ENCODE data around the gene NEURL2. TPM values are rescaled to one million over a fixed set of nuclear protein-coding genes. Genes with fewer than 3 reads are reported as not detected.
A peak's percentile ranks its signal among the peaks of the same experiment; 100 is the strongest.

NEURL2 gene
- total RNA-seq, 1 experiment from 2014 or later, result 2.3 TPM

- H4K20me1 ChIP-seq (ENCODE audit: low read length), result no peaks in the 10 kb centered on the region
- H2AFZ ChIP-seq (ENCODE audit: low read length), result peak overlapping the region; percentile 53
- peak overlapping the region; percentile 35 for H3K27ac ChIP-seq (ENCODE audit: low read length)
- intact Hi-C loops (cut with micrococcal nuclease), result no loop called here
- H3K36me3 ChIP-seq (ENCODE audit: low read depth, low read length), result no peaks in the 10 kb centered on the region
- peak overlapping the region; percentile 84 for H3K4me2 ChIP-seq (ENCODE audit: low read length)
- TF ChIP-seq EZH2phosphoT487 (IDR thresholded peaks at IDR 0.05; ENCODE audit: borderline replicate concordance, low read length) (no peak), EZH2 (IDR thresholded peaks at IDR 0.05; ENCODE audit: low read length, unreplicated experiment) (no peak)
- TF ChIP-seq, protein P1, sequence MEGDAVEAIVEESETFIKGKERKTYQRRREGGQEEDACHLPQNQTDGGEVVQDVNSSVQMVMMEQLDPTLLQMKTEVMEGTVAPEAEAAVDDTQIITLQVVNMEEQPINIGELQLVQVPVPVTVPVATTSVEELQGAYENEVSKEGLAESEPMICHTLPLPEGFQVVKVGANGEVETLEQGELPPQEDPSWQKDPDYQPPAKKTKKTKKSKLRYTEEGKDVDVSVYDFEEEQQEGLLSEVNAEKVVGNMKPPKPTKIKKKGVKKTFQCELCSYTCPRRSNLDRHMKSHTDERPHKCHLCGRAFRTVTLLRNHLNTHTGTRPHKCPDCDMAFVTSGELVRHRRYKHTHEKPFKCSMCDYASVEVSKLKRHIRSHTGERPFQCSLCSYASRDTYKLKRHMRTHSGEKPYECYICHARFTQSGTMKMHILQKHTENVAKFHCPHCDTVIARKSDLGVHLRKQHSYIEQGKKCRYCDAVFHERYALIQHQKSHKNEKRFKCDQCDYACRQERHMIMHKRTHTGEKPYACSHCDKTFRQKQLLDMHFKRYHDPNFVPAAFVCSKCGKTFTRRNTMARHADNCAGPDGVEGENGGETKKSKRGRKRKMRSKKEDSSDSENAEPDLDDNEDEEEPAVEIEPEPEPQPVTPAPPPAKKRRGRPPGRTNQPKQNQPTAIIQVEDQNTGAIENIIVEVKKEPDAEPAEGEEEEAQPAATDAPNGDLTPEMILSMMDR (conservative IDR thresholded peaks at IDR 0.05; ENCODE audit: low read depth, low read length), result no peak
- POLR2A ChIA-PET (ENCODE audit: unreplicated experiment), result interaction anchor here (0.6 to 1.1 kb wide), 4 partner anchors 24 to 99 kb away, joined by 3 to 20 read pairs (median 14); no protein-coding TSS in a partner anchor
- peak overlapping the region; percentile 63 for H3K9ac ChIP-seq (ENCODE audit: low read length)
- peaks cover 15% of the 10 kb centered on the region for H3K4me1 ChIP-seq (ENCODE audit: insufficient read depth, low read length)
- H3F3A ChIP-seq (ENCODE audit: low read length, unreplicated experiment), result peaks cover 4% of the 10 kb centered on the region
- H3K79me2 ChIP-seq (ENCODE audit: low read length), result no peaks in the 10 kb centered on the region
- CTCF ChIA-PET, result no interaction called here
- H3K27me3 ChIP-seq (ENCODE audit: low read length), result no peaks in the 10 kb centered on the region
- peak; percentile 76 for ATAC-seq
- no peaks in the 10 kb centered on the region for H3K9me2 ChIP-seq (replicated peaks; ENCODE audit: low read length)
- BruUV-seq (replicated peaks), result no TSS peak
- peak; percentile 99 for DNase-seq
- H3K4me3 ChIP-seq (ENCODE audit: low read length), result peak overlapping the region; percentile 65
- H3K9me3 ChIP-seq (ENCODE audit: low read length), result no peaks in the 10 kb centered on the region
Observed at GRCh38 chr20:45910670-45911485, 19.9 kb upstream of the NEURL2 start.

DNA sequence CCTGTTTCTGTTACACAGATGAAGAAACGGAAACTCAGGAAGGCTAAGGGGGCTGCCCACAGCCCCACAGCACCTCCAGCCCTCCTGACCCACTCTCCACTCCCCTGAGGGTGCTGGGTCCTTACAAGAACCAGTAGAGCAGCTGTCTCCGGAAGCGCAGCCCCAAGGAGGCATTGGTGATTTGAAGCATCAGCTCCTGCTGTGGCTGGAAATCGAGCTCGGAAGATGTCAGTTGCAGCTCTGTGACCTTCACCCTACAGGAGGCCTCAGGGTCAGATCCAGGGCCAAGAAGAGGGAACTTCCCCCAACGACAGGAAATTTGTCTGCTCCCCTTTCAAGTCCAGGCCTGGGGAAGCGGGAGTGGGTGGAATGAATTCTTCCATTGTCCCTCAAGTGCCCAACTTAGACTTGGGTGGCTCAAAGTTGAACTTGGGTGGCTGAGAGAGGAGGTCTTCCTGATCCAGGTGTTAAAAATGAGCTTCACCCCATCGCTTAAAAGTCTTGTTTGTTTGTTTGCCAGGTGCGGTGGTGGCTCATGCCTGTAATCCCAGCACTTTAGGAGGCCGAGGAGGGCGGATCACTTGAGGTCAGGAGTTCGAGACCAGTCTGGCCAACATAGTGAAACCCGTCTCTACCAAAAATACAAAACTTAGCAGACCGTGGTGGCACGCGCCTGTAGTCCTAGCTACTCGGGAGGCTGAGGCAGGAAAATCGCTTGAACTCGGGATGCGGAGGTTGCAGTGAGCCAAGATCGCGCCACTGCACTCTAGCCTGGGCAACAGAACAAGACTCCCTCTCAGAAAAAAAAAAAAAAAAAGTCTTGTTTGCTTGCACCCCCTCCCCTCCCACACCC is 19.0 kb upstream of the NEURL2 start:
- intact Hi-C loops (cut with micrococcal nuclease), result no loop called here
- no TSS peak for BruUV-seq (replicated peaks)
- Histone ChIP-seq H3K36me3 (ENCODE audit: low read depth, low read length) (no peaks in the 10 kb centered on the region), H3K4me1 (ENCODE audit: insufficient read depth, low read length) (peaks cover 23% of the 10 kb centered on the region), H3K9ac (ENCODE audit: low read length) (no peak overlapping the region), H2AFZ (ENCODE audit: low read length) (no peak overlapping the region), H3K27ac (ENCODE audit: low read length) (no peak overlapping the region), H4K20me1 (ENCODE audit: low read length) (no peaks in the 10 kb centered on the region), H3K4me3 (ENCODE audit: low read length) (no peak overlapping the region), H3K4me2 (ENCODE audit: low read length) (no peak overlapping the region; the same call in 1 of the 2 replicates), H3K9me3 (ENCODE audit: low read length) (no peaks in the 10 kb centered on the region), H3K27me3 (ENCODE audit: low read length) (no peaks in the 10 kb centered on the region), H3K9me2 (replicated peaks; ENCODE audit: low read length) (no peaks in the 10 kb centered on the region), H3K79me2 (ENCODE audit: low read length) (no peaks in the 10 kb centered on the region), H3F3A (ENCODE audit: low read length, unreplicated experiment) (peaks cover 4% of the 10 kb centered on the region)
- ChIA-PET POLR2A (ENCODE audit: unreplicated experiment) (interaction anchor here (0.5 to 1.1 kb wide), 3 partner anchors 25 to 39 kb away, joined by 3 to 20 read pairs (median 19); no protein-coding TSS in a partner anchor), CTCF (no interaction called here)
- no peak for DNase-seq
- no peak for ATAC-seq
- TF ChIP-seq EZH2phosphoT487 (IDR thresholded peaks at IDR 0.05; ENCODE audit: borderline replicate concordance, low read length) (no peak), EZH2 (IDR thresholded peaks at IDR 0.05; ENCODE audit: low read length, unreplicated experiment) (no peak)
- TF ChIP-seq, protein P1 (conservative IDR thresholded peaks at IDR 0.05; ENCODE audit: low read depth, low read length), result no peak
